ENCODE measurements around the gene SLC39A9. TPM values are rescaled to one million over a fixed set of nuclear protein-coding genes. Genes with fewer than 3 reads are reported as not detected.

The SLC39A9 gene
- total and polyA plus RNA-seq, 7 experiments from 2014 or later, result 12.3 to 50.3 (median 34.4) TPM

- peaks cover 0 to 2% (median 0%) of the 10 kb centered on the region in 11 donors for H3K9me3 Mint-ChIP-seq
- Histone ChIP-seq H3K9me3 (ENCODE audit: control insufficient read depth in 2 of 3, low read length in 3 of 3) (no peaks in the 10 kb centered on the region), H3K27me3 (ENCODE audit: control insufficient read depth in 2 of 2, insufficient read depth in 2 of 2, low read length in 2 of 2) (no peaks in the 10 kb centered on the region), H3K4me1 (ENCODE audit: control insufficient read depth in 2 of 2, insufficient read depth in 2 of 2, low read length in 2 of 2) (peaks cover 4 to 9% of the 10 kb centered on the region in 2 donors), H3K4me3 (ENCODE audit: low read length) (no peak overlapping the region), H3K27ac (ENCODE audit: low read depth, low read length) (no peak overlapping the region), H3K36me3 (ENCODE audit: control insufficient read depth in 2 of 3, insufficient read depth in 3 of 3, low read length in 3 of 3) (no peaks in the 10 kb centered on the region)
- H3K36me3 Mint-ChIP-seq, result peaks cover 0 to 4% (median 0%) of the 10 kb centered on the region in 5 donors
- DNase-seq (peak in 1 of 9 donors; percentile 47), ATAC-seq (no peak)
- peaks cover 6 to 24% (median 9%) of the 10 kb centered on the region in 7 donors for H3K4me1 Mint-ChIP-seq
- intact Hi-C loops (cut with micrococcal nuclease), result no loop called here
- H3K27ac Mint-ChIP-seq, result peak overlapping the region in 1 of 9 donors; percentile 2
- POLR2A ChIA-PET, result no interaction called here
- H3K4me3 Mint-ChIP-seq, result no peak overlapping the region
- CTCF ChIA-PET, result interaction anchor here (1.4 kb wide), 1 partner anchor 12 kb away, joined by 3 read pairs; no protein-coding TSS in a partner anchor
- peaks cover 0 to 31% (median 0%) of the 10 kb centered on the region in 5 donors for H3K27me3 Mint-ChIP-seq
Observed at GRCh38 chr14:69358233-69358963, 40.1 kb upstream of the SLC39A9 start.

DNA sequence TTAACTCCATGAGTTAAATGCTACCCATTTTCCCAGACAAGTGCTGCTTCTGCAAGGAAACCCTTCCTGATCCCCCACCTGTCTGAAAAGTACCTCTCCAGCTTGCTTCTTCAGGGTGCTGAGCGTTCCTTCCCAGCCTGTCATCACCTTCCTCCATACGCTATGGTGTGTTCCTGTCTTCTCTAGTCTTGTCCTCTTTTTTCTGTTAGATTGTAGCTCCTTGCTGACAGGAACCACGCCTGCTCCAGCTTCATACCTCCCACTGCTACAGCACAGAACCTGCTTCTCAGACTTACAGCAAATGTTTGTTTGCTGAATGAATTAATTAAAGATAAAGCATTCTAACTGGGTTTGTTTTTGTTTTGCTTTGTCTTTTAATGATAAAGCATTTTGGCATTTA, 39.5 kb upstream of the SLC39A9 start:
- intact Hi-C loops (cut with micrococcal nuclease), result no loop called here
- H3K27ac Mint-ChIP-seq, result peak overlapping the region in 1 of 9 donors; percentile 2
- no peak overlapping the region for H3K4me3 ChIP-seq (ENCODE audit: low read length)
- H3K9me3 ChIP-seq (ENCODE audit: control insufficient read depth in 2 of 3, low read length in 3 of 3), result no peaks in the 10 kb centered on the region
- H3K36me3 Mint-ChIP-seq, result peaks cover 0 to 4% (median 0%) of the 10 kb centered on the region in 5 donors
- no peaks in the 10 kb centered on the region for H3K27me3 ChIP-seq (ENCODE audit: control insufficient read depth in 2 of 2, insufficient read depth in 2 of 2, low read length in 2 of 2)
- H3K27me3 Mint-ChIP-seq, result peaks cover 0 to 31% (median 0%) of the 10 kb centered on the region in 5 donors
- peaks cover 0 to 2% (median 0%) of the 10 kb centered on the region in 11 donors for H3K9me3 Mint-ChIP-seq
- POLR2A ChIA-PET, result no interaction called here
- CTCF ChIA-PET, result interaction anchor here (1.4 kb wide), 1 partner anchor 12 kb away, joined by 3 read pairs; no protein-coding TSS in a partner anchor
- H3K27ac ChIP-seq (ENCODE audit: low read depth, low read length), result no peak overlapping the region
- ATAC-seq, result no peak
- peaks cover 3 to 24% (median 9%) of the 10 kb centered on the region in 7 donors for H3K4me1 Mint-ChIP-seq
- DNase-seq, result no peak
- no peaks in the 10 kb centered on the region for H3K36me3 ChIP-seq (ENCODE audit: control insufficient read depth in 2 of 3, insufficient read depth in 3 of 3, low read length in 3 of 3)
- H3K4me1 ChIP-seq (ENCODE audit: control insufficient read depth in 2 of 2, insufficient read depth in 2 of 2, low read length in 2 of 2), result peaks cover 4 to 8% of the 10 kb centered on the region in 2 donors
- H3K4me3 Mint-ChIP-seq, result no peak overlapping the region

DNA sequence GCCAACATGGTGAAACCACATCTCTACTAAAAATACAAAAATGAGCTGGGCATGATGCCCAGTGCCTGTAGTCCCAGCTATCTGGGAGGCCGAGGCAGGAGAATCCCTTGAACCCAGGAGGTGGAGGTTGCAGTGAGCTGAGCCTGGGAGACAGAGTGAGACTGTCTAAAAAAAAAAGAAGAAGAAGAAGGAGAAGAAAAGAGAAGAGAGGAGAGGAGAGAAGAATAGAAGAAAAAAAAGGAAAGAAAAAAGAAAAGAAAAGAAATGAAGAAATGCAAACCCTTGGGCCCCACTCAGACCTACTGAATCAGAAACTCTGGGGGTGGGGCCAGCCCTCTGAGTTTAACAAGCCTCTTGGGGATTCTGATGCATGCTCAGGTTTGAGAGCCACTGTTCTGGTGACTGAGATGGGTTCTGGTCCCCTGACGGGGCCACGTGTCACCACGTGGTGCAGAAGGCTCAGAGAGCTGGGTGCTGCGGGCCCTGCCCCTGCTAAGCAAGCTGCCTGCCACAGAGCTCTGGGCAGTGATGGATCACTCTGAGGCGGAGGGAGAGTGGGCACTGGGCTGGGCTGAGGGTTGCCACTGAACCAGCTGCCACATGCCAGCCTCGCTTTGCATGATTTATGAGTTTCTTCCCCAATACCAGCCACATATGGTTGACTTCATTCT, 37.9 kb upstream of the SLC39A9 start:
- POLR2A ChIA-PET, result no interaction called here

DNA sequence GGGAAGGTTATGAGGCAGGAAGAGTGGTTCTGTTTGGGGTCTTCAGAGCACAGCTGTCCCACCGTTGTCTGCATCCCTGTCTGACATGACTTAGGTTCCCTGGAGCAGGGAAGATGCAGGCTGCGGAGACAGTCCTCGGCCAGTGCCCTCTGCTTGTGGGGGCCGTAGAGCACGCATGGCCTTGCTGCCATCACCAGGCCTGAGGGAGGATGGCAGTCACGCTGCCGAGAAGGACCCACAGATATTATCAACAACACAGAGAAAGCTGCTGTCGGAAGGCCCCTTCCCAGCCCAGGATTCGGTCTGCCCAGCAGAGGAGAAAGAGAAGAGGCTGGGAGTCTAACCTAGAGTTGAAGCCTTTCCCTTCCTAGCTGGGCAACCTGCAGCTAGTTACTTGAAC, 35.4 kb upstream of the SLC39A9 start:
- no peaks in the 10 kb centered on the region for H3K36me3 ChIP-seq (ENCODE audit: control insufficient read depth in 2 of 3, insufficient read depth in 3 of 3, low read length in 3 of 3)
- ATAC-seq (no peak), DNase-seq (no peak)
- H3K27ac ChIP-seq (ENCODE audit: low read depth, low read length), result no peak overlapping the region
- POLR2A ChIA-PET, result no interaction called here
- Mint-ChIP-seq H3K4me3 (no peak overlapping the region), H3K36me3 (peaks cover 0 to 4% (median 0%) of the 10 kb centered on the region in 5 donors), H3K27ac (peak overlapping the region in 1 of 9 donors; percentile 51), H3K9me3 (no peaks in the 10 kb centered on the region), H3K27me3 (peaks cover 0 to 35% (median 0%) of the 10 kb centered on the region in 5 donors), H3K4me1 (peaks cover 0 to 10% (median 0%) of the 10 kb centered on the region in 7 donors)
- CTCF ChIA-PET, result no interaction called here
- no peaks in the 10 kb centered on the region for H3K4me1 ChIP-seq (ENCODE audit: control insufficient read depth in 2 of 2, insufficient read depth in 2 of 2, low read length in 2 of 2)
- H3K9me3 ChIP-seq (ENCODE audit: control insufficient read depth in 2 of 3, low read length in 3 of 3), result no peaks in the 10 kb centered on the region
- intact Hi-C loops (cut with micrococcal nuclease), result no loop called here
- no peak overlapping the region for H3K4me3 ChIP-seq (ENCODE audit: low read length)
- H3K27me3 ChIP-seq (ENCODE audit: control insufficient read depth in 2 of 2, insufficient read depth in 2 of 2, low read length in 2 of 2), result no peaks in the 10 kb centered on the region

More for the DNA sequence above, 37.9 kb upstream of the SLC39A9 start:
- no peaks in the 10 kb centered on the region for H3K9me3 Mint-ChIP-seq
- no peaks in the 10 kb centered on the region for H3K4me1 ChIP-seq (ENCODE audit: control insufficient read depth in 2 of 2, insufficient read depth in 2 of 2, low read length in 2 of 2)
- no peaks in the 10 kb centered on the region for H3K27me3 ChIP-seq (ENCODE audit: control insufficient read depth in 2 of 2, insufficient read depth in 2 of 2, low read length in 2 of 2)
- no peaks in the 10 kb centered on the region for H3K9me3 ChIP-seq (ENCODE audit: control insufficient read depth in 2 of 3, low read length in 3 of 3)
- intact Hi-C loops (cut with micrococcal nuclease), result no loop called here
- CTCF ChIA-PET, result interaction anchor here (0.7 kb wide), 1 partner anchor 100 kb away, joined by 3 read pairs; no protein-coding TSS in a partner anchor
- ATAC-seq, result no peak
- H3K27me3 Mint-ChIP-seq, result peaks cover 0 to 36% (median 0%) of the 10 kb centered on the region in 5 donors
- H3K4me3 ChIP-seq (ENCODE audit: low read length), result no peak overlapping the region
- H3K4me3 Mint-ChIP-seq, result no peak overlapping the region
- no peak for DNase-seq
- H3K36me3 Mint-ChIP-seq, result no peaks in the 10 kb centered on the region
- H3K27ac Mint-ChIP-seq, result peak overlapping the region in 1 of 9 donors; percentile 71
- no peak overlapping the region for H3K27ac ChIP-seq (ENCODE audit: low read depth, low read length)
- no peaks in the 10 kb centered on the region for H3K36me3 ChIP-seq (ENCODE audit: control insufficient read depth in 2 of 3, insufficient read depth in 3 of 3, low read length in 3 of 3)
- H3K4me1 Mint-ChIP-seq, result peaks cover 0 to 10% (median 0%) of the 10 kb centered on the region in 7 donors

DNA sequence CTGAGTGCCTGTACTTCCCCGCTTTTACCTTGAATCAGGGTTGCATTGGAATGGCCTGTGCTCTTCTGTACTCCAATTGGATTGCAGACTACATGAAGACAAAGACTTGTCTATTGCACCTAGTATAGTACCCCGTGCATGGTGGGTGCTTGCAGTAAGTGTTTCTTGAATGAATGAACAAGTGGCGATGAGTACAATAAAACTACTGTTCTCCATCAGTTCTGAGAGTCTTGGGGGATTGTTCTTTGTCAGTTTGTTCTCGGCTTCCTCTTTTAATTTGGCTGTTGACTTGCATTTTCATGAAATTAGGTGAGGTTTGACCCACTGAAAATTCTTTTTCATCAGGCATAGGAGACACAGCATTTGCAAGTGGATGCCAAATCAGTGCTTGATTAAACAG, 34.5 kb upstream of the SLC39A9 start:
- POLR2A ChIA-PET, result no interaction called here
- Histone ChIP-seq H3K4me1 (ENCODE audit: control insufficient read depth in 2 of 2, insufficient read depth in 2 of 2, low read length in 2 of 2) (no peaks in the 10 kb centered on the region), H3K4me3 (ENCODE audit: low read length) (no peak overlapping the region), H3K27me3 (ENCODE audit: control insufficient read depth in 2 of 2, insufficient read depth in 2 of 2, low read length in 2 of 2) (no peaks in the 10 kb centered on the region), H3K36me3 (ENCODE audit: control insufficient read depth in 2 of 3, insufficient read depth in 3 of 3, low read length in 3 of 3) (no peaks in the 10 kb centered on the region), H3K9me3 (ENCODE audit: control insufficient read depth in 2 of 3, low read length in 3 of 3) (no peaks in the 10 kb centered on the region), H3K27ac (ENCODE audit: low read depth, low read length) (no peak overlapping the region)
- CTCF ChIA-PET, result no interaction called here
- no peak overlapping the region for H3K4me3 Mint-ChIP-seq
- ATAC-seq (no peak), DNase-seq (no peak)
- no peaks in the 10 kb centered on the region for H3K9me3 Mint-ChIP-seq
- peaks cover 0 to 2% (median 0%) of the 10 kb centered on the region in 7 donors for H3K4me1 Mint-ChIP-seq
- peaks cover 0 to 4% (median 0%) of the 10 kb centered on the region in 5 donors for H3K36me3 Mint-ChIP-seq
- peaks cover 0 to 32% (median 0%) of the 10 kb centered on the region in 5 donors for H3K27me3 Mint-ChIP-seq
- intact Hi-C loops (cut with micrococcal nuclease), result no loop called here
- H3K27ac Mint-ChIP-seq, result no peak overlapping the region

DNA sequence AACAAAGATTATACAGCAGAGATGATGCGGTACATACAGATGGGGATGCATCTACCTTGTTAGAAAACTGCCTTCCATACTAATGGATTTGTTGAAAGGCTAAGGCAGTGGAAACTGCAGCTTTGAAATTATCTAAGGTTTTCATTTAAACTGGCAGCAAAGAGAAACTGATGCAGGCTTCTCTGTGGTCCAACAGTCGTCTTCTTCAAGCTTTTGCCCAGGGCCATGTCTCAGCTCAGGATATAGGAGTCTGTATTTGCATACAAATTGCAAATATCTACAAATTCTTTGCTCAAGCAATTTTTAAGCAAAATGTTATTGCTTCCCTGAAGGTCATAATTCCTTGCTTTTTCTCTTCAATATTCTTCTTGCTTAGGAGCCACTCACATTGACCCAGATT, 34.1 kb upstream of the SLC39A9 start:
- no peak overlapping the region for H3K4me3 ChIP-seq (ENCODE audit: low read length)
- DNase-seq (no peak), ATAC-seq (no peak)
- H3K27ac Mint-ChIP-seq, result no peak overlapping the region
- H3K4me1 Mint-ChIP-seq, result no peaks in the 10 kb centered on the region
- H3K27me3 ChIP-seq (ENCODE audit: control insufficient read depth in 2 of 2, insufficient read depth in 2 of 2, low read length in 2 of 2), result no peaks in the 10 kb centered on the region
- H3K4me3 Mint-ChIP-seq, result no peak overlapping the region
- no peak overlapping the region for H3K27ac ChIP-seq (ENCODE audit: low read depth, low read length)
- intact Hi-C loops (cut with micrococcal nuclease), result no loop called here
- ChIA-PET POLR2A (no interaction called here), CTCF (no interaction called here)
- peaks cover 0 to 29% (median 0%) of the 10 kb centered on the region in 5 donors for H3K27me3 Mint-ChIP-seq
- no peaks in the 10 kb centered on the region for H3K9me3 Mint-ChIP-seq
- peaks cover 0 to 4% (median 0%) of the 10 kb centered on the region in 5 donors for H3K36me3 Mint-ChIP-seq
- no peaks in the 10 kb centered on the region for H3K4me1 ChIP-seq (ENCODE audit: control insufficient read depth in 2 of 2, insufficient read depth in 2 of 2, low read length in 2 of 2)
- H3K36me3 ChIP-seq (ENCODE audit: control insufficient read depth in 2 of 3, insufficient read depth in 3 of 3, low read length in 3 of 3), result no peaks in the 10 kb centered on the region
- H3K9me3 ChIP-seq (ENCODE audit: control insufficient read depth in 2 of 3, low read length in 3 of 3), result no peaks in the 10 kb centered on the region

Data from naive thymus-derived CD4-positive, alpha-beta T cell (primary cell).